ENCODE data around the gene SFMBT1.

DNA sequence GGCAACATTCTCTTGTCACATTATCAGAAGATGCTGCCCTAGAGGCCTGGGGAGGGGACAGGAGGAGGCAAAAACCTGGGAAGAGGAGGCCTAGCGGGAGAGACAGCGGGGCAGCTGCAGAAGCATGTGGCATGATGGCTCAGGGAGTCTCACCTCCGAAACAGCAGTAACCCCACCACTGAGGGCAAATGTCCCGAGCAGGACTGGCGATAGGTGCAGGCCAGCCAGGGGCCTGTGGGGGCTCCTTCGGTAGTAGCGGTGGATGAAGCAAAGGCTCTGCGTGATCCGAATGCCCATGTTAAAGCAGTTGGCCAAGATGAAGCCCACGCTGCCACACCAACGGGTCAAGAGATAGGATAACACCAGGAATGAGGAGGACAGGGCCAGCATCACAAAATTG lies 46.3 kb upstream of the SFMBT1 start:
- no peak for TF ChIP-seq CTCF (IDR thresholded peaks at IDR 0.05)
- TF ChIP-seq POLR2A (IDR thresholded peaks at IDR 0.05) = no peak
